ENCODE results near the gene NTN5. TPM values are rescaled to one million over a fixed set of nuclear protein-coding genes. Genes with fewer than 3 reads are reported as not detected.

NTN5 gene
- total and polyA plus RNA-seq, 2 of the 4 experiments (the other 2 are of a cell fraction) = 0.19 TPM; not detected in 1

DNA sequence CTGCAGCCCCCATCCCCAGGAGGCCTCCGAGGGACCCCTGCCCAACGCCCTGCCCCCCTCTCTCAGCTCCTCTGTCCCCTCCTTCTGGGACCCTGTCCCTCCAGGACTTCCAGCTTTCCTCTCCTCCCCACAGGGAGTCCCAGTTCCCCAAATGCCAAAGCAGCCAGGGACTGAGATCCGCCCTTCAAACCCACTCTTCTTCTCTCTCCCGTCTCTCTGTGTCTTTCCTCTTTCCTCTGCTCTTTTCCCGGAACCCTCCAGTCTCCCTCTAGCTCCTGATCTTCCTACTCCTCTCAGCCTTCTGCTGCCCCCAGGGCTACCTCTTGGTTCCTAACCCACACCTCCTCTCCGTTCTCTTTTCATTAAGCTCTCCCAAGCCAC, 27.2 kb downstream of the NTN5 start (continued):
- TF ChIP-seq RAD21 (IDR thresholded peaks at IDR 0.05; ENCODE audit: low read length) = no peak

- dilution Hi-C loops (cut with HindIII; ENCODE audit: low sequenced_read_pairs, unreplicated experiment) = no loop called here
- peaks cover 5% of the 10 kb centered on the region for H3K4me1 ChIP-seq (ENCODE audit: control insufficient read depth, insufficient read depth, low read length)
- TF ChIP-seq FOS (IDR thresholded peaks at IDR 0.05; ENCODE audit: low read depth, low read length) (no peak), USF2 (IDR thresholded peaks at IDR 0.05; ENCODE audit: low read depth, low read length) (no peak), CEBPB (IDR thresholded peaks at IDR 0.05; ENCODE audit: low read depth, low read length) (no peak), BHLHE40 (IDR thresholded peaks at IDR 0.05; ENCODE audit: low read depth, low read length) (no peak), NFE2L2 (IDR thresholded peaks at IDR 0.05; ENCODE audit: low read depth, low read length) (no peak), CHD1 (IDR thresholded peaks at IDR 0.05; ENCODE audit: low read depth, low read length) (no peak), ELK1 (IDR thresholded peaks at IDR 0.05; ENCODE audit: borderline replicate concordance, low read depth, low read length) (no peak), MAFK (IDR thresholded peaks at IDR 0.05; ENCODE audit: low read depth, low read length) (no peak), POLR2A (IDR thresholded peaks at IDR 0.05; ENCODE audit: low read depth, low read length) (no peak), MAZ (IDR thresholded peaks at IDR 0.05; ENCODE audit: borderline replicate concordance, low read depth, low read length) (no peak)
- TF ChIP-seq, protein P1, sequence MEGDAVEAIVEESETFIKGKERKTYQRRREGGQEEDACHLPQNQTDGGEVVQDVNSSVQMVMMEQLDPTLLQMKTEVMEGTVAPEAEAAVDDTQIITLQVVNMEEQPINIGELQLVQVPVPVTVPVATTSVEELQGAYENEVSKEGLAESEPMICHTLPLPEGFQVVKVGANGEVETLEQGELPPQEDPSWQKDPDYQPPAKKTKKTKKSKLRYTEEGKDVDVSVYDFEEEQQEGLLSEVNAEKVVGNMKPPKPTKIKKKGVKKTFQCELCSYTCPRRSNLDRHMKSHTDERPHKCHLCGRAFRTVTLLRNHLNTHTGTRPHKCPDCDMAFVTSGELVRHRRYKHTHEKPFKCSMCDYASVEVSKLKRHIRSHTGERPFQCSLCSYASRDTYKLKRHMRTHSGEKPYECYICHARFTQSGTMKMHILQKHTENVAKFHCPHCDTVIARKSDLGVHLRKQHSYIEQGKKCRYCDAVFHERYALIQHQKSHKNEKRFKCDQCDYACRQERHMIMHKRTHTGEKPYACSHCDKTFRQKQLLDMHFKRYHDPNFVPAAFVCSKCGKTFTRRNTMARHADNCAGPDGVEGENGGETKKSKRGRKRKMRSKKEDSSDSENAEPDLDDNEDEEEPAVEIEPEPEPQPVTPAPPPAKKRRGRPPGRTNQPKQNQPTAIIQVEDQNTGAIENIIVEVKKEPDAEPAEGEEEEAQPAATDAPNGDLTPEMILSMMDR (conservative IDR thresholded peaks at IDR 0.05; ENCODE audit: low read depth, low read length) = no peak
- no peak overlapping the region for H2BK20ac ChIP-seq (ENCODE audit: low read depth, low read length)
- no peak overlapping the region for H3K9ac ChIP-seq (ENCODE audit: low read depth, low read length)
- H3K79me1 ChIP-seq (ENCODE audit: low read depth in 1 of 2, low read length in 2 of 2) = no peaks in the 10 kb centered on the region
- no peak overlapping the region for H4K5ac ChIP-seq (ENCODE audit: low read depth, low read length)
- DNase-seq = peak; percentile 65
- BruUV-seq (replicated peaks) = no TSS peak
- ChIA-PET CTCF (interaction anchor here (0.6 to 1.4 kb wide), 3 partner anchors 138 to 326 kb away, joined by 3 to 6 read pairs (median 4); no protein-coding TSS in a partner anchor), POLR2A (ENCODE audit: unreplicated experiment) (interaction anchor here (0.7 kb wide), 1 partner anchor 198 kb away, joined by 3 read pairs; no protein-coding TSS in a partner anchor)
- H3K23ac ChIP-seq (ENCODE audit: low read depth, low read length) = no peak overlapping the region
- intact Hi-C loops (cut with micrococcal nuclease) = loop anchor here (5.0 to 10.0 kb wide), 2 partner anchors 197 to 320 kb away; partner anchors contain the start of gene FTL
- H2BK15ac ChIP-seq (ENCODE audit: low read depth, low read length) = no peak overlapping the region
- no peak overlapping the region for H4K91ac ChIP-seq (ENCODE audit: insufficient read depth, low read depth, low read length)
- H3K18ac ChIP-seq (ENCODE audit: low read depth, low read length) = no peak overlapping the region
- ATAC-seq (ENCODE audit: low read depth) = peak; percentile 75
- no peaks in the 10 kb centered on the region for H4K20me1 ChIP-seq (ENCODE audit: insufficient read depth, low read length)
- 5% methylated on average over 8 of the region's 25 CpGs; no CpG with 5 or more reads in 1 of the 2 experiments for WGBS, 2 experiments (ENCODE audit: extremely low coverage in 2 of 2, insufficient read length in 1 of 2)
- H2AFZ ChIP-seq (replicated peaks; ENCODE audit: low read length, poor library complexity) = peak overlapping the region; percentile 91
- peak overlapping the region; percentile 84; the same call in 1 of the 2 replicates for H3K4me2 ChIP-seq (ENCODE audit: low read depth, low read length)
- 0 out of 2 replicates have a peak overlapping the region, but pooled peaks have one; percentile 52 for H3K14ac ChIP-seq (replicated peaks; ENCODE audit: low read depth, low read length)
- H2AK5ac ChIP-seq (ENCODE audit: low read depth, low read length) = no peak overlapping the region
- H3K56ac ChIP-seq (ENCODE audit: extremely low read depth, insufficient read depth, low read length) = no peak overlapping the region
- no peak overlapping the region for H3K27ac ChIP-seq (ENCODE audit: insufficient read depth, low read length)
- H3K4ac ChIP-seq (ENCODE audit: low read depth, low read length) = no peak overlapping the region
- peak overlapping the region; percentile 76 to 93; a peak in 2 of 4 replicates for H4K8ac ChIP-seq (ENCODE audit: low read depth in 2 of 2, low read length in 2 of 2)
- no peaks in the 10 kb centered on the region for H3K27me3 ChIP-seq (ENCODE audit: control insufficient read depth, insufficient read depth, low read length)
- H3K36me3 ChIP-seq (ENCODE audit: control insufficient read depth, insufficient read depth, low read length) = no peaks in the 10 kb centered on the region
- H3K9me3 ChIP-seq (ENCODE audit: control insufficient read depth, insufficient read depth, low read length) = no peaks in the 10 kb centered on the region
- H2BK120ac ChIP-seq (ENCODE audit: low read depth, low read length) = no peak overlapping the region
- in situ Hi-C loops (cut with MboI; ENCODE audit: low sequenced_read_pairs) = loop anchor here (10.0 kb wide), 2 partner anchors 190 to 320 kb away; partner anchors contain the start of genes FTL and HSD17B14
- peak overlapping the region; percentile 68 for H2AK9ac ChIP-seq (replicated peaks; ENCODE audit: low read depth, low read length, poor library complexity)
- H3K4me3 ChIP-seq (ENCODE audit: insufficient read depth, low read depth, low read length) = no peak overlapping the region
- no peaks in the 10 kb centered on the region; the same call in 1 of the 2 replicates for H3K9me1 ChIP-seq (ENCODE audit: insufficient read depth, low read length)
- H2BK5ac ChIP-seq (ENCODE audit: low read depth, low read length, poor library complexity, severe bottlenecking) = no peak overlapping the region
These were observed 27.8 kb downstream of the NTN5 start for GRCh38 chr19:48644839-48645619.

Data from IMR-90 (cell line).